Lower lobe of right lung (tissue), 2 donors: ENCODE data around the gene PNPLA6. TPM values are rescaled to one million over a fixed set of nuclear protein-coding genes. Genes with fewer than 3 reads are reported as not detected.

ENCODE experiments used
- ATAC-seq, 2 donors: fragments of 200-7000 bp; cut with Tn5 transposase; one replicate each; pipeline ENCODE4 v1.9.1; 2020 to 2022; ENCODE audit warnings: mild to moderate bottlenecking in 2 of 2, moderate library complexity in 2 of 2
- DNase-seq: peaks from one replicate; pipeline ENCODE4 v3.0.0-alpha.2; 2020
- H3K27ac ChIP-seq: fragments of 200-600 bp; one replicate; pipeline ENCODE4 v1.8.0; 2022
- H3K27me3 ChIP-seq: fragments of 200-600 bp; one replicate; pipeline ENCODE4 v1.8.0; 2022; ENCODE audit warnings: low read depth
- H3K36me3 ChIP-seq: fragments of 200-600 bp; one replicate; pipeline ENCODE4 v1.8.0; 2022; ENCODE audit warnings: mild to moderate bottlenecking
- H3K4me1 ChIP-seq: fragments of 200-600 bp; one replicate; pipeline ENCODE4 v1.8.0; 2022
- H3K4me3 ChIP-seq: fragments of 200-600 bp; one replicate; pipeline ENCODE4 v1.8.0; 2022; ENCODE audit warnings: mild to moderate bottlenecking
- H3K9me3 ChIP-seq: fragments of 200-600 bp; one replicate; pipeline ENCODE4 v1.8.0; 2022
- intact Hi-C: fragments of 100-400 bp; cut with DNase I; formaldehyde crosslinking; loops from one replicate; pipeline ENCODE4 v1.11.0; 2022
- total RNA-seq: library from RNA; stranded (reverse); fragmentation: NEBNext Ultra II Directional; extraction: Animal tissue kit (Norgen Biotek cat#: 25700); gene quantifications from one replicate; pipeline ENCODE4 v1.2.1, GENCODE V29; 2021
- TF ChIP-seq, protein P1 (sequence below): fragments of 200-600 bp; IDR thresholded peaks from one replicate; pipeline ENCODE4 v1.8.0; 2022; ENCODE audit warnings: antibody characterized with exemption, mild to moderate bottlenecking
- donor health status: DM: no; HTN: yes; CAD: no; lungs with severe emphysema.

Gene PNPLA6
- total RNA-seq, 1 donor from 2014 or later, result 289 TPM

GRCh38 chr19:7526059-7526929 is 9.2 kb upstream of the PNPLA6 start:
- TF ChIP-seq, protein P1, sequence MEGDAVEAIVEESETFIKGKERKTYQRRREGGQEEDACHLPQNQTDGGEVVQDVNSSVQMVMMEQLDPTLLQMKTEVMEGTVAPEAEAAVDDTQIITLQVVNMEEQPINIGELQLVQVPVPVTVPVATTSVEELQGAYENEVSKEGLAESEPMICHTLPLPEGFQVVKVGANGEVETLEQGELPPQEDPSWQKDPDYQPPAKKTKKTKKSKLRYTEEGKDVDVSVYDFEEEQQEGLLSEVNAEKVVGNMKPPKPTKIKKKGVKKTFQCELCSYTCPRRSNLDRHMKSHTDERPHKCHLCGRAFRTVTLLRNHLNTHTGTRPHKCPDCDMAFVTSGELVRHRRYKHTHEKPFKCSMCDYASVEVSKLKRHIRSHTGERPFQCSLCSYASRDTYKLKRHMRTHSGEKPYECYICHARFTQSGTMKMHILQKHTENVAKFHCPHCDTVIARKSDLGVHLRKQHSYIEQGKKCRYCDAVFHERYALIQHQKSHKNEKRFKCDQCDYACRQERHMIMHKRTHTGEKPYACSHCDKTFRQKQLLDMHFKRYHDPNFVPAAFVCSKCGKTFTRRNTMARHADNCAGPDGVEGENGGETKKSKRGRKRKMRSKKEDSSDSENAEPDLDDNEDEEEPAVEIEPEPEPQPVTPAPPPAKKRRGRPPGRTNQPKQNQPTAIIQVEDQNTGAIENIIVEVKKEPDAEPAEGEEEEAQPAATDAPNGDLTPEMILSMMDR, result no peak
- Histone ChIP-seq H3K27ac (no peak overlapping the region), H3K4me3 (no peak overlapping the region), H3K36me3 (peaks cover 60% of the 10 kb centered on the region), H3K9me3 (no peaks in the 10 kb centered on the region), H3K4me1 (peaks cover 23% of the 10 kb centered on the region), H3K27me3 (no peaks in the 10 kb centered on the region)
- DNase-seq, result no peak
- intact Hi-C loops, result no loop called here
- no peak for ATAC-seq

DNA sequence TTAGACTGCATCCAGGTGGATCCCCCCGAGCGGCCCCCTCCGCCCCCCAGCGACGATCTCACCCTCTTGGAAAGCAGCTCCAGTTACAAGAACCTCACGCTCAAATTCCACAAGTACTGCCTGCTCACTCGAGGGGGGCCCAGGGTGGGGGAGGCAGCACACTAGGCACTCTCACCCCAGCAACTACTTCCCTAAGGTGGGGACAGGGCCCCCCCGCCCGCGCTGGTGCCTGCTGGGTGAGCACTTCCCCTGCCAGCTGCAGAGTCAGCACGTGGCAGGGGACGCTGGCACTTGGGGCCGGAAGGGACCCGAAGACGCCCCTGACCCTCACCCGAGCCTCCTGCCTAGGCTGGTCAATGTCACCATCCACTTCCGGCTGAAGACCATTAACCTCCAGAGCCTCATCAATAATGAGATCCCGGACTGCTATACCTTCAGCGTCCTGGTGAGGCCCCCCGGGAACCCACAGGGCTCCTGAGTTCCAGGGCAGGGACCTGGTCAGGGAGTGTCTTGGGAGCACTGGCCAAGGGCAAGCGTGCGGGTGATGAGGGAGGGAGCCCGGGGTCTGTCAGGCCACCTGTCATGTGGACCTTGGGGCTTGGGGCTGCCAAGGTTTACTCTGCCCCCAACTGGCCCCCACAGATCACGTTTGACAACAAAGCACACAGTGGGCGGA is 7.9 kb upstream of the PNPLA6 start:
- H3K4me1 ChIP-seq, result peaks cover 12% of the 10 kb centered on the region
- intact Hi-C loops, result no loop called here
- TF ChIP-seq, protein P1, result no peak
- H3K27me3 ChIP-seq, result no peaks in the 10 kb centered on the region
- DNase-seq (peak; percentile 72), ATAC-seq (peak; percentile 5 to 31)
- H3K36me3 ChIP-seq, result peaks cover 67% of the 10 kb centered on the region
- H3K9me3 ChIP-seq, result no peaks in the 10 kb centered on the region
- no peak overlapping the region for H3K4me3 ChIP-seq
- no peak overlapping the region for H3K27ac ChIP-seq

- Histone ChIP-seq H3K9me3 (no peaks in the 10 kb centered on the region), H3K36me3 (peaks cover 67% of the 10 kb centered on the region), H3K27me3 (no peaks in the 10 kb centered on the region), H3K4me3 (no peak overlapping the region), H3K27ac (no peak overlapping the region), H3K4me1 (peaks cover 7% of the 10 kb centered on the region)
- TF ChIP-seq, protein P1, result no peak
- intact Hi-C loops, result no loop called here
- no peak for DNase-seq
- ATAC-seq, result no peak
These were observed 7.4 kb upstream of the PNPLA6 start for GRCh38 chr19:7528192-7528519.

DNA sequence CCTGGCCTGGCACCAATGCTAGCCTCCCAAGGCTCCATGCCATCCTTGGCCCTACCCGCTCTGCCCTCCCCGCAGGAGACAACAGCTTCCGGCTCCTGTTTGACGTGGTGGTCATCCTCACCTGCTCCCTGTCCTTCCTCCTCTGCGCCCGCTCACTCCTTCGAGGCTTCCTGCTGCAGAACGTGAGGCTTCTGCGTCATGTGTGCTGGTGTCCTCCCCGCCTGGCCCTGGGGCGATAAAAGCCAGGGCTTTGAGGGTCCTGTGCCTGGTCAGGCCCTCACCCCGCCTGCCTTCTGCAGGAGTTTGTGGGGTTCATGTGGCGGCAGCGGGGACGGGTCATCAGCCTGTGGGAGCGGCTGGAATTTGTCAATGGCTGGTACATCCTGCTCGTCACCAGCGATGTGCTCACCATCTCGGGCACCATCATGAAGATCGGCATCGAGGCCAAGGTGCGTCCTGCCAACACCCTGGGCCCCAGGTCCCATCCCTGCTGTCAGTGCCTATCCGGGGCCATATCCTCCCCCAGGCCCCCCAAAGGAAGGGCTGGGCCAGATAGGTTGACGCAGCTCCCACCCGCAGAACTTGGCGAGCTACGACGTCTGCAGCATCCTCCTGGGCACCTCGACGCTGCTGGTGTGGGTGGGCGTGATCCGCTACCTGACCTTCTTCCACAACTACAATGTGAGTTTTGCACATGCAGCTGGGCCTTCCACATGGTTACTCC is 6.8 kb upstream of the PNPLA6 start:
- no peaks in the 10 kb centered on the region for H3K27me3 ChIP-seq
- ATAC-seq (no peak), DNase-seq (no peak)
- H3K4me3 ChIP-seq, result no peak overlapping the region
- no peak overlapping the region for H3K27ac ChIP-seq
- H3K4me1 ChIP-seq, result peaks cover 2% of the 10 kb centered on the region
- H3K36me3 ChIP-seq, result peaks cover 67% of the 10 kb centered on the region
- intact Hi-C loops, result no loop called here
- H3K9me3 ChIP-seq, result no peaks in the 10 kb centered on the region
- TF ChIP-seq, protein P1, result no peak

DNA sequence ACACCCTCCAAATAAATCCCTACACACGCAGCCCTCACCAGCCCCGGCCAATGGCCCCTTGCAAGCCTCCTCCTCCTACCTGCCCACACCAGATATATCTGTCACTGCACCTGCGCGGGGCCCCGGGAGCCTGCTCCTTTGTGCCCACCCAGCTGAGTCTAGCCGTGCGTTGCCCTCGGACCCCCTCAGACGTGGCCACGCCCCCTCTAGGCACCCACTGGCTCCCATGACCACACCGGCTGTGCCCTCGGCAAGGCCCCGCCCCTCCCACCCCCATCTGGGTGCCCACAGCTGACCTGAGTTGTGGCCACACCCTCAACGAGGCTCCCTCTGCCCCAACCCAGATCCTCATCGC is 6.3 kb upstream of the PNPLA6 start:
- intact Hi-C loops, result no loop called here
- TF ChIP-seq, protein P1, result no peak
- Histone ChIP-seq H3K4me3 (no peak overlapping the region), H3K4me1 (no peaks in the 10 kb centered on the region), H3K36me3 (peaks cover 67% of the 10 kb centered on the region), H3K9me3 (no peaks in the 10 kb centered on the region), H3K27me3 (no peaks in the 10 kb centered on the region), H3K27ac (no peak overlapping the region)
- DNase-seq, result no peak
- ATAC-seq, result no peak
